Peyer's patch (tissue), 4 donors: ENCODE results near the gene ZNF846. TPM values are rescaled to one million over a fixed set of nuclear protein-coding genes. Genes with fewer than 3 reads are reported as not detected.
"Not testable (repeated sequence)": the region's sequence is repeated elsewhere in the genome, so short reads cannot be mapped to it uniquely, and the experiment has no call there.

Source experiments
- DNase-seq, 3 donors: peaks; one replicate each; pipeline ENCODE4 v3.0.0-alpha.2; 2017 to 2019
- H3K27ac ChIP-seq, 4 donors: fragments of 200-600 bp; sonication (generic); one replicate each; pipeline ENCODE4 v1.5.1; 2016 to 2019
- H3K27me3 ChIP-seq, 2 donors: fragments of 200-600 bp; sonication (generic); one replicate each; pipeline ENCODE4 v1.5.1; 2019
- H3K36me3 ChIP-seq, 3 donors: fragments of 200-600 bp; sonication (generic); one replicate each; pipeline ENCODE4 v1.5.1; 2016 to 2019
- H3K4me1 ChIP-seq, 4 donors: fragments of 200-600 bp; sonication (generic); one replicate each; pipeline ENCODE4 v1.5.1; 2016 to 2019
- H3K4me3 ChIP-seq, 4 donors: fragments of 200-600 bp; sonication (generic); 1 replicate in 3 of 4; 2 replicates in 1 of 4; pipeline ENCODE4 v1.5.1; 2016 to 2019; ENCODE audit warnings: mild to moderate bottlenecking in 1 of 4
- H3K9me3 ChIP-seq, 4 donors: fragments of 200-600 bp; sonication (generic); one replicate each; pipeline ENCODE4 v1.5.1; 2016 to 2019; ENCODE audit warnings: mild to moderate bottlenecking in 1 of 4
- POLR2A ChIP-seq, 2 donors: fragments of 450-650 bp; IDR thresholded peaks; one replicate each; pipeline ENCODE4 v1.5.1; 2017; ENCODE audit warnings: antibody characterized with exemption in 2 of 2, mild to moderate bottlenecking in 2 of 2, moderate library complexity in 2 of 2
- total RNA-seq, 4 donors: library from RNA; depleted of rRNA; stranded (reverse); fragments of >200 nt; gene quantifications; one replicate each; pipeline ENCODE4 v1.1.0, GENCODE V29; 2016
- TF ChIP-seq, protein P1 (sequence below), 6 experiments: fragments of 450-650 bp in 4 of 6; fragments of 200-600 bp in 2 of 6; sonication (generic) in 1 of 6; IDR thresholded peaks; one replicate each; pipeline ENCODE4 v1.5.1; 2017 to 2019; ENCODE audit warnings: antibody characterized with exemption in 6 of 6, mild to moderate bottlenecking in 3 of 6, moderate library complexity in 1 of 6

Gene ZNF846
- total RNA-seq, 4 donors from 2014 or later = 6.8 to 20.6 (median 14.8) TPM

DNA sequence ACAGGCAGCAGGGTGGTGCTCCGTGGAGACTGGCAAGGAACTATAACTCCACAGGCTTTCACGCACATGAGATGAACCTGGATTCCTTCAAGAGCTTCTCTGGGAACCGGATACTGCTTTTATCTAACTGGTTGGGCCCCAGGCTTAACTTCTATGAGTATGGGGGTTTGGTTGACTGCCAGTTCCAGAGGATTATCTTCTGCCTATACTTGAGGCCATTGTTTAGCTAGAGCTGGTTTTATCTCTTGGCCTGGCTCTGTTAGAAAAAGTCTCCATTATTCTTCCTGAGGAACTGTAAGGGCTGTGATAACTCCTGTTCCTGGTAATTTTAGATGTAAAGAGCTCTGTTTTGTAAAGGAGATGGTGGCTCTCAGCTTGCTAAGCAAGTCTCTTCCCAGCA lies 40.9 kb downstream of the ZNF846 start:
- no peaks in the 10 kb centered on the region for H3K9me3 ChIP-seq
- no peaks in the 10 kb centered on the region for H3K36me3 ChIP-seq
- TF ChIP-seq, protein P1, sequence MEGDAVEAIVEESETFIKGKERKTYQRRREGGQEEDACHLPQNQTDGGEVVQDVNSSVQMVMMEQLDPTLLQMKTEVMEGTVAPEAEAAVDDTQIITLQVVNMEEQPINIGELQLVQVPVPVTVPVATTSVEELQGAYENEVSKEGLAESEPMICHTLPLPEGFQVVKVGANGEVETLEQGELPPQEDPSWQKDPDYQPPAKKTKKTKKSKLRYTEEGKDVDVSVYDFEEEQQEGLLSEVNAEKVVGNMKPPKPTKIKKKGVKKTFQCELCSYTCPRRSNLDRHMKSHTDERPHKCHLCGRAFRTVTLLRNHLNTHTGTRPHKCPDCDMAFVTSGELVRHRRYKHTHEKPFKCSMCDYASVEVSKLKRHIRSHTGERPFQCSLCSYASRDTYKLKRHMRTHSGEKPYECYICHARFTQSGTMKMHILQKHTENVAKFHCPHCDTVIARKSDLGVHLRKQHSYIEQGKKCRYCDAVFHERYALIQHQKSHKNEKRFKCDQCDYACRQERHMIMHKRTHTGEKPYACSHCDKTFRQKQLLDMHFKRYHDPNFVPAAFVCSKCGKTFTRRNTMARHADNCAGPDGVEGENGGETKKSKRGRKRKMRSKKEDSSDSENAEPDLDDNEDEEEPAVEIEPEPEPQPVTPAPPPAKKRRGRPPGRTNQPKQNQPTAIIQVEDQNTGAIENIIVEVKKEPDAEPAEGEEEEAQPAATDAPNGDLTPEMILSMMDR (IDR thresholded peaks at IDR 0.05) = no peak
- TF ChIP-seq POLR2A (IDR thresholded peaks at IDR 0.05) = no peak
- DNase-seq = no peak
- no peaks in the 10 kb centered on the region for H3K27me3 ChIP-seq
- no peak overlapping the region for H3K4me3 ChIP-seq
- no peak overlapping the region for H3K27ac ChIP-seq
- no peaks in the 10 kb centered on the region for H3K4me1 ChIP-seq

DNA sequence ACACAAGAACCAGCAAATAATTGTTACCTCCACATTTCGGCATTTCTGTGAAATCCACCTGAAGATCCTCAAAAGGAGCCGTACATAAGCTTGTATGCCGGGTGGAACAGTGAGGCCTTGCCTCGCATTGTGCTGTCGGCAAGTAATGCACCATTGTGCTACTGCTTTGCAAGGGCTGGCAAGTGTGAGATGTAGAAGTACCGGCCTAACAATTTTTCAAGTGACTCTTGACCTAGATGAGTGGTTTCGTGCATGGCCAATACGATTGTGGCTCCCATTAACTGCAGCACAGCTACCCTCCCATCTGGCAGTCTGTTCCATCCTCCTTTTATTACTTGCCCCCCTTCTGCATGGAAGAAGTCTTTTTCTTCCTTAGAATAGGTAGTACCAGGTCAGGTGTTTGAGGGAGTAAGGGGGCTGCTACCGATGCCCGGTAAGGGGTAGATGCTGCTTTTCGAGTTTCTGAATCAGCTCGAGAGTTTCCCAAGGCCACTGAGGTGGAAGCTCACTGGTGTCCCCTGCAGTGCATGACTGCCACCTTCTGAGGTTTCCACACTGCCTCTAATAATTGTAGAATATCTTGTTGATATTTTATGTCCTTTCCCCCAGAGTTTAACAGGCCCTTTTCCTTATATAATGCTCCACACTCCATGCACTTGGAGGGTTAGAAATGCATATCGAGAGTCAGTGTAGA lies 42.9 kb downstream of the ZNF846 start:
- H3K27me3 ChIP-seq, H3K36me3 ChIP-seq, H3K27ac ChIP-seq, H3K4me1 ChIP-seq, DNase-seq, H3K4me3 ChIP-seq, H3K9me3 ChIP-seq: not testable (repeated sequence)

DNA sequence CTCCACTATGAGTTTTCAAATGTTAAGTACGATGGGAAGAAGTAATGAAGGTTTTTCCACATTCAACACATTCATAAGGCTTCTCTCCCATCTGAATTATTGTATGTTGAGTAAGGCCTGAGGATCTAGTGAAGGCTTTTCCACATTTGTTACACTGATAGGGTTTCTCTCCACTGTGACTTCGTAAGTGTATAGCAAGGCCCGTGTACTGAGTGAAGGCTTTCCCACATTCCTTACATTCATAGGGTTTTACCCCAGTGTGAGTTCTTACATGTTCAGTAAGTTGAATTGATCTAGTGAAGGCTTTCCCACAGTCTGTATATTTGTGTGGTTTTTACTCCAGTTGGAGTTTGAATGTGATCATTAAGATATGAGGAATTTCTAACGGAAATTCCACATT lies 44.4 kb downstream of the ZNF846 start:
- Histone ChIP-seq H3K4me3 (no peak overlapping the region), H3K27me3 (no peaks in the 10 kb centered on the region), H3K27ac (no peak overlapping the region), H3K9me3 (no peaks in the 10 kb centered on the region), H3K4me1 (no peaks in the 10 kb centered on the region), H3K36me3 (no peaks in the 10 kb centered on the region)
- TF ChIP-seq POLR2A (IDR thresholded peaks at IDR 0.05) = no peak
- TF ChIP-seq, protein P1 (IDR thresholded peaks at IDR 0.05) = no peak
- no peak for DNase-seq

DNA sequence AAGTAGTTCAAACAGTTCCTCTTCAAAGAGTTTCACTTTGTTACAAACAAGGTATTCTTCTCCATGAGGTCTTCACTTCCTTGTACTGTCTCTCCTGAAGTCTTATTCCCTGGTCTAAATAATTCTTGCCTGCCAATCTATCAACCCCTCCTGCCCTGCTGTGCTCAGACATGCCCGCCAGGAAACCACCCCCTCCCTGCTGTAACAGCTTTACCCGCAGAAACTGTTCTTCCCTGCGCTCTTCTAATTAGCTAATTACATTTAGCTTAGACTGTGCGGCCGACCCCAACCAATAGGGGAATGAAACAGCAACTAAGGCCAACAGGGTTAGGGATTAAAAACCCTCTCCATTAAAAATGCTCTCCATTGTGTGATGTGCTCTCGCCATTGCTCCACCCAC lies 46.7 kb downstream of the ZNF846 start:
- no peak for DNase-seq
- Histone ChIP-seq H3K27me3 (no peaks in the 10 kb centered on the region), H3K9me3 (no peaks in the 10 kb centered on the region), H3K4me3 (no peak overlapping the region), H3K36me3 (no peaks in the 10 kb centered on the region), H3K27ac (peak overlapping the region in 1 of 4 donors; percentile 39), H3K4me1 (no peaks in the 10 kb centered on the region)
- TF ChIP-seq POLR2A (IDR thresholded peaks at IDR 0.05) = no peak
- TF ChIP-seq, protein P1 (IDR thresholded peaks at IDR 0.05) = no peak

DNA sequence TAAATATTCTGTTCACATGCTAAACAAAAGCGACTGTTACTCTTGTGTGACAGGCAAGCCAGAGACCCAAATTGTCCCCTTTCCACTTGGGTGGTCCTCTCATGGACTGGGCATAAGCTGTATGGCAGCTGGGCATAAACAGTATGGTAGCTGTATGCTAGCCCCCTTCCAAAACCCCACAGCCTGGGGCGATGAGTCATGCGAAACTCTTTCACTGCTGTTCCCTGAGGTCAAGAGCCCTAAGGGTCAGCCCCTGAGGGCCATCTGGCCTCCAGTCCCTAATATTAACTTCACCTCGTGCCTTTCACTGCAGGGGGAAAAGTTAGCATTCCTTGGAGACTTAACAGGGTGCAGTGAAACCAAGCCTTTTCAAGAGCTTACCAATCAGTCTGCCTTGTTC lies 48.0 kb downstream of the ZNF846 start:
- DNase-seq = no peak
- H3K4me3 ChIP-seq = no peak overlapping the region
- no peaks in the 10 kb centered on the region for H3K36me3 ChIP-seq
- TF ChIP-seq, protein P1 (IDR thresholded peaks at IDR 0.05) = no peak
- TF ChIP-seq POLR2A (IDR thresholded peaks at IDR 0.05) = no peak
- no peaks in the 10 kb centered on the region for H3K4me1 ChIP-seq
- H3K9me3 ChIP-seq = no peaks in the 10 kb centered on the region
- no peaks in the 10 kb centered on the region for H3K27me3 ChIP-seq
- H3K27ac ChIP-seq = no peak overlapping the region

DNA sequence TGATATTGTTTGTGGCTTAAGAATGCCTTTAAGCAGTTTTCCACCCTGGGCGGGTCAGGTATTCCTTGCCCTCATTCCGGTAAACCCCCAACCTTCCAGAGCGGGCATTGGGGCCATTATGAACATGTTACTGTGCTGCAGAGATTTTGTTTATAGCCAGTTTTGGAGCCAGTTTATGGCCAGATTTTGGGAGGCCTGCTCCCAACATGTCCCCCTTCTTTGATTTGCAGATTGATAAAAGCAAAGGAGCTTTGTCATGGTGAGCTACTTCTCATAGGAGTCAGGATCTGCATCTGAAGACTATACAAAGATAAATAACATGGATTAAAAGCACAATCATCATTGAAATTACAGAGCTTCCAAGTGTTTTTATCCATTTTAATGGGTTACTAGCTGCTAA lies 56.7 kb downstream of the ZNF846 start:
- H3K9me3 ChIP-seq = peaks cover 0 to 4% (median 2%) of the 10 kb centered on the region in 4 donors
- H3K4me1 ChIP-seq = no peaks in the 10 kb centered on the region
- TF ChIP-seq POLR2A (IDR thresholded peaks at IDR 0.05) = no peak
- TF ChIP-seq, protein P1 (IDR thresholded peaks at IDR 0.05) = no peak
- no peak overlapping the region for H3K27ac ChIP-seq
- no peaks in the 10 kb centered on the region for H3K27me3 ChIP-seq
- no peaks in the 10 kb centered on the region for H3K36me3 ChIP-seq
- no peak overlapping the region for H3K4me3 ChIP-seq
- DNase-seq = no peak
